ENCODE measurements around the gene ASPA.

Gene ASPA

GRCh38 chr17:3529817-3530741, 54.3 kb downstream of the ASPA start:
- no peak overlapping the region for H3K4me2 ChIP-seq
- H3K27me3 ChIP-seq: no peaks in the 10 kb centered on the region
- peaks cover 0 to 5% (median 0%) of the 10 kb centered on the region in 11 experiments; a peak in 4 of 22 replicates for H3K9me3 ChIP-seq (replicated peaks in 1 of 11)
- peaks cover 0 to 22% (median 0%) of the 10 kb centered on the region in 10 experiments; a peak in 7 of 20 replicates for H3K4me1 ChIP-seq
- TF ChIP-seq Cebpa-rat (IDR thresholded peaks at IDR 0.05): no peak
- H4K20me1 ChIP-seq: no peaks in the 10 kb centered on the region
- H3K36me3 ChIP-seq: no peaks in the 10 kb centered on the region
- no peak overlapping the region for H3K27ac ChIP-seq
- H3K4me3 ChIP-seq: no peak overlapping the region
- H3K9ac ChIP-seq: no peak overlapping the region

DNA sequence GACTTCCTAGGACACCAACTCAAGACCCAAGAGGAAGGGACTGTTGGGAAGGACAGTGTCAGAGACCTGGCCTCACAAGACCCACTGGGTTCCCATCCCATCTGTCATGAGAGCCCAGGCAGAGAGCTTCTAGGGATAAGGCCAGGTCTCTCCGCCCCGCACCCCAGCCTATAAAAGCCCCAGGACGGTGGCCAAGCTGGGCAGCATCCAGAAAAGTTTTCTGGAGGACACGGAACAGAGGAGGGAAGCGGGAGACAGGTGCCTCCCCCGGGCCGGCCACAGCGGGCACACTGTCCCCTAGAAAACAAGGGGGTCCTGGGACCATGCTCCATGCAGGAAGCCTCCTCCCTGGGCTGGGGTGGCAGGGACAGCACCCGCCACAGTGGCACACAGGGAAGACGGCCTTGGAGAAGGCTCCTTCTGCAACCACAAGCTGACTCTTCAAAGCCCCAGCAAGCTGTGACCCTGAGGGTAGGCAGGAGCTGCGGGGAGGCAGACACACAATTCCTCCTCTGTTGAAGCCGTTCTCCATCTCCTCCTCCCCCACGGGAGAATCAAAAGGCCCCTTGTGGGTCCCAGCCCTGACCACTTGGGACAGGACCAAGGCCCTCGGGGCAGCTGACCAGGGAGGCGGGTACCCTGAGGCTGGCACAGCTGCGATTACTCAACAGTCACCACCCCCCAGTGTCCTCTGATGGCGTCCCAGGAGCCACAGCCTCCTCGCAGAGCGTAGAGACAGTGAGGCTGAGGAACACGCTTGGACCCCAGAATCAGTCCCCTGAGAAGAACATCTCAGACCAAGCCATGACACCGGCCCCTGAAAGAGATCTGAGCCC, 55.7 kb downstream of the ASPA start:
- TF ChIP-seq Cebpa-rat (IDR thresholded peaks at IDR 0.05): no peak

GRCh38 chr17:3532106-3532858, 56.5 kb downstream of the ASPA start:
- Histone ChIP-seq H3K27me3 (no peaks in the 10 kb centered on the region), H3K9ac (no peak overlapping the region), H3K4me1 (peaks cover 0 to 22% (median 0%) of the 10 kb centered on the region in 10 experiments; a peak in 7 of 20 replicates), H3K4me3 (no peak overlapping the region), H3K36me3 (no peaks in the 10 kb centered on the region), H3K9me3 (replicated peaks in 1 of 11) (peaks cover 0 to 5% (median 0%) of the 10 kb centered on the region in 11 experiments; a peak in 5 of 22 replicates), H3K4me2 (peak overlapping the region in 3 of 11 experiments; percentile 10 to 28 (median 21); a peak in 3 of 22 replicates), H3K27ac (no peak overlapping the region), H4K20me1 (no peaks in the 10 kb centered on the region)
- no peak for TF ChIP-seq Cebpa-rat (IDR thresholded peaks at IDR 0.05)

More for the DNA sequence above, 55.7 kb downstream of the ASPA start:
- peaks cover 0 to 5% (median 0%) of the 10 kb centered on the region in 11 experiments; a peak in 5 of 22 replicates for H3K9me3 ChIP-seq (replicated peaks in 1 of 11)
- H3K9ac ChIP-seq: no peak overlapping the region
- peak overlapping the region in 3 of 11 experiments; percentile 10 to 28 (median 21); a peak in 2 of 22 replicates for H3K4me2 ChIP-seq
- H3K27me3 ChIP-seq: no peaks in the 10 kb centered on the region
- H3K27ac ChIP-seq: no peak overlapping the region
- no peaks in the 10 kb centered on the region for H3K36me3 ChIP-seq
- peaks cover 0 to 22% (median 0%) of the 10 kb centered on the region in 10 experiments; a peak in 7 of 20 replicates for H3K4me1 ChIP-seq
- no peak overlapping the region for H3K4me3 ChIP-seq
- H4K20me1 ChIP-seq: no peaks in the 10 kb centered on the region

- Histone ChIP-seq H3K36me3 (no peaks in the 10 kb centered on the region), H3K4me3 (no peak overlapping the region), H3K27me3 (no peaks in the 10 kb centered on the region), H3K9me3 (replicated peaks in 1 of 11) (peaks cover 0 to 5% (median 0%) of the 10 kb centered on the region in 11 experiments; a peak in 5 of 22 replicates), H3K4me2 (0 out of 22 replicates have a peak overlapping the region, but pooled peaks of 1 of the 11 experiments have one; percentile 28), H3K9ac (no peak overlapping the region), H3K4me1 (peaks cover 0 to 22% (median 0%) of the 10 kb centered on the region in 10 experiments; a peak in 7 of 20 replicates), H3K27ac (no peak overlapping the region), H4K20me1 (no peaks in the 10 kb centered on the region)
- no peak for TF ChIP-seq Cebpa-rat (IDR thresholded peaks at IDR 0.05)
Measured at GRCh38 chr17:3532859-3533142, 57.0 kb downstream of the ASPA start.

- no peaks in the 10 kb centered on the region for H3K36me3 ChIP-seq
- H3K9me3 ChIP-seq (replicated peaks in 1 of 11): peaks cover 0 to 5% (median 0%) of the 10 kb centered on the region in 11 experiments; a peak in 5 of 22 replicates
- H4K20me1 ChIP-seq: no peaks in the 10 kb centered on the region
- no peak overlapping the region for H3K27ac ChIP-seq
- TF ChIP-seq Cebpa-rat (IDR thresholded peaks at IDR 0.05): no peak
- H3K4me1 ChIP-seq: peaks cover 0 to 22% (median 0%) of the 10 kb centered on the region in 10 experiments; a peak in 7 of 20 replicates
- H3K9ac ChIP-seq: no peak overlapping the region
- H3K27me3 ChIP-seq: no peaks in the 10 kb centered on the region
- no peak overlapping the region for H3K4me2 ChIP-seq
- H3K4me3 ChIP-seq: no peak overlapping the region
Measured at GRCh38 chr17:3533752-3534151, 58.0 kb downstream of the ASPA start.

DNA sequence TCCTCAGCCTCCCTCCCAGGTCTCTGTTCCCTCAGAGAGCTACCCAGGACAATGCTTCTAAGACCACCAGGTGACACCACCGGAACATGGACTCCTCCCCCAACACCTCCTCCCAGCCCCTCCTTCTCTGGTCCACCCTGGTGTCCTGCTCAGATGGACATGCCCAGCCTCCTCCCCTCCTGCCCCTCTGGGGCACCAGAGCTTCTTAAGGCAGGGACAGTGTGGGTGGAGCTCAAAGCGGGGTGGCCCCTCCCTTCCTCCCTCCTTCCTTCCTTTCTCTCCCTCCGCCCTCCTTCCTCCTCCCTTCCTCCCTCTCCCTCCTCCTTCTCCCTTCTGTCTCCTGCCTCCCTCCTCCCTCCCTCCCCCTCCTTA, 59.1 kb downstream of the ASPA start:
- Histone ChIP-seq H4K20me1 (no peaks in the 10 kb centered on the region), H3K27me3 (no peaks in the 10 kb centered on the region), H3K9me3 (replicated peaks in 1 of 11) (peaks cover 0 to 5% (median 0%) of the 10 kb centered on the region in 11 experiments; a peak in 5 of 22 replicates), H3K27ac (no peak overlapping the region), H3K36me3 (no peaks in the 10 kb centered on the region), H3K4me3 (no peak overlapping the region), H3K9ac (no peak overlapping the region), H3K4me1 (peaks cover 0 to 23% (median 1%) of the 10 kb centered on the region in 10 experiments; a peak in 10 of 20 replicates), H3K4me2 (no peak overlapping the region)
- no peak for TF ChIP-seq Cebpa-rat (IDR thresholded peaks at IDR 0.05)

- Histone ChIP-seq H3K4me2 (no peak overlapping the region), H4K20me1 (no peaks in the 10 kb centered on the region), H3K27ac (no peak overlapping the region)
Measured at GRCh38 chr17:3535253-3535995, 59.6 kb downstream of the ASPA start.

DNA sequence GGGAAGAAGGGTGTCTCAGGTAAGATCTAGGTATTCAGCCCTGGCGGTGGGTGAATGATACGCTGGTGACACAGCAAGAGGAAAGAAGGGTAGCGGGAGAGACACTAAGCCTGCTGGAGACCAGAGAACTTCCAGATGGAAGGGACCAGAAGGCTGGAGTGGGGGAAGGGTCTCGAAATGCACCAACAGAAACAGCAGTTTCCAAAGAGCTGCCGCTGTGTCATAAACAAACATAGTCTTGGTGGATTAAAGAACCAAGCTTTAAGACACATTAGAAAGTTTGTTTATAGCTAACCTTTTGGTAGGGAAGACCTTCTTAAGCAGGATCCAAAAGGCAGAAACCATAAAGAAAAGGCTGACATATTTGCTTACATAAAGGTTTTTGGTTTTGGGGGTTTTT, 60.9 kb downstream of the ASPA start:
- Histone ChIP-seq H3K4me1 (peaks cover 0 to 21% (median 8%) of the 10 kb centered on the region in 10 experiments; a peak in 14 of 20 replicates), H3K4me2 (no peak overlapping the region), H3K27ac (no peak overlapping the region), H3K9ac (no peak overlapping the region), H3K36me3 (no peaks in the 10 kb centered on the region), H3K9me3 (replicated peaks in 1 of 11) (peaks cover 0 to 5% (median 0%) of the 10 kb centered on the region in 11 experiments; a peak in 5 of 22 replicates), H3K27me3 (no peaks in the 10 kb centered on the region), H4K20me1 (no peaks in the 10 kb centered on the region), H3K4me3 (no peak overlapping the region)
- TF ChIP-seq Cebpa-rat (IDR thresholded peaks at IDR 0.05): no peak

More at GRCh38 chr17:3535253-3535995, 59.6 kb downstream of the ASPA start:
- H3K27me3 ChIP-seq: no peaks in the 10 kb centered on the region
- no peak overlapping the region for H3K9ac ChIP-seq
- peaks cover 0 to 25% (median 7%) of the 10 kb centered on the region in 10 experiments; a peak in 14 of 20 replicates for H3K4me1 ChIP-seq
- H3K9me3 ChIP-seq (replicated peaks in 1 of 11): peaks cover 0 to 5% (median 0%) of the 10 kb centered on the region in 11 experiments; a peak in 5 of 22 replicates
- no peaks in the 10 kb centered on the region for H3K36me3 ChIP-seq
- no peak overlapping the region for H3K4me3 ChIP-seq
- TF ChIP-seq Cebpa-rat (IDR thresholded peaks at IDR 0.05): no peak
